Neural cell (in vitro differentiated cells): ENCODE data around the gene FEN1.

Experiments
- CTCF ChIP-seq: fragments of 450-650 bp; IDR thresholded peaks from 2 replicates; pipeline ENCODE4 v1.5.1; 2014; ENCODE audit warnings: antibody characterized with exemption, mild to moderate bottlenecking, moderate library complexity; ENCODE audit not compliant: poor library complexity, severe bottlenecking
- EP300 ChIP-seq: fragments of 450-650 bp; conservative IDR thresholded peaks from 2 replicates; pipeline ENCODE4 v1.6.1; 2014; ENCODE audit warnings: antibody characterized with exemption, mild to moderate bottlenecking, moderate library complexity; ENCODE audit not compliant: poor library complexity, severe bottlenecking
- EZH2 ChIP-seq: fragments of 200-600, 300-800 bp; shearing (Covaris generic), sonication (generic); IDR thresholded peaks from 2 replicates; pipeline ENCODE4 v1.6.1; 2014; ENCODE audit warnings: antibody characterized with exemption, low read length, borderline replicate concordance, mild to moderate bottlenecking; ENCODE audit not compliant: insufficient read depth, poor library complexity, severe bottlenecking
- MXI1 ChIP-seq: fragments of 450-650 bp; conservative IDR thresholded peaks from 2 replicates; pipeline ENCODE4 v1.6.1; 2014; ENCODE audit warnings: antibody characterized with exemption, mild to moderate bottlenecking; ENCODE audit not compliant: poor library complexity, severe bottlenecking
- POLR2AphosphoS5 ChIP-seq: IDR thresholded peaks from 2 replicates; pipeline ENCODE4 v1.6.1; 2012
- RAD21 ChIP-seq: fragments of 450-650 bp; conservative IDR thresholded peaks from 2 replicates; pipeline ENCODE4 v1.6.1; 2014; ENCODE audit warnings: antibody characterized with exemption, mild to moderate bottlenecking, moderate library complexity
- SMC3 ChIP-seq: fragments of 450-650 bp; conservative IDR thresholded peaks from 2 replicates; pipeline ENCODE4 v1.6.1; 2014; ENCODE audit warnings: antibody characterized with exemption, mild to moderate bottlenecking, moderate library complexity; ENCODE audit not compliant: poor library complexity
- TAF1 ChIP-seq: IDR thresholded peaks from 2 replicates; pipeline ENCODE4 v1.6.1; 2012; ENCODE audit warnings: low read depth
- TF ChIP-seq, protein P1 (sequence below): IDR thresholded peaks from 2 replicates; pipeline ENCODE4 v1.6.1; 2012; ENCODE audit warnings: borderline replicate concordance

DNA sequence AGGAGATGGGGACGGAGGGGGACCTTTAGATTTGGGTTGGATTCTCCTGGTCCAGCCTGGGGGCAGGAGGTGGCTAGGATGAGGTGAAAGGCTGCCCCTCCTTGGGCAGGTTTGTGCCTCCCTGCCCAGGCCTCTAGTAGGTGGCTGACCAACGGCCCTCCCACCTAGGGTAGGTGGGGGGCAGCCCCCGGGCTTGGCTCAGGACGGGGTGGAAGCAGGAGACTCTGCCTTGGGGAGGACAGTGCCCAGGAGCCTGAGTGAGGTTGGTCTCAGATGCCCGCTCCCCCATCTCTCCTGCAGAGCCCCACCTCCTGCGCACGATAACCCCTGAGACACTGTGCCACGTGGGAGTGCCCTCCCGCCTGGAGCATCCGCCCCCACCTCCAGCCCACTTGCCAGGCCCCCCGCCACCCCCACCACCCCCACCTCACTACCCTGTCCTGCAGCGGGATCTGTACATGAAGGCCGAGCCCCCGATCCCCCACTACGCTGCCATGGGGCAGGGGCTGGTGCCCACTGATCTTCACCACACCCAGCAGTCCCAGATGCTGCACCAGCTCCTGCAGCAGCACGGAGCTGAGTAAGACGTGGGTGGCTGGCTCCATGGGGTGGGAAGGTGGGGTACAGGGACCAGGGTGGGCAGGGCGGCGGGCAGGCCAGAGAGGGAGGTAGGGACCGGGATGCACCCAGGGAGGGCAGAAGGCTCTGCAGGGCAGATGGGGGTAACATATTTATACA lies 22.6 kb upstream of the FEN1 start:
- TF ChIP-seq SMC3, result no peak
- TF ChIP-seq CTCF, result no peak
- no peak for TF ChIP-seq RAD21
- no peak for TF ChIP-seq EP300
- TF ChIP-seq EZH2, result no peak
- TF ChIP-seq, protein P1, sequence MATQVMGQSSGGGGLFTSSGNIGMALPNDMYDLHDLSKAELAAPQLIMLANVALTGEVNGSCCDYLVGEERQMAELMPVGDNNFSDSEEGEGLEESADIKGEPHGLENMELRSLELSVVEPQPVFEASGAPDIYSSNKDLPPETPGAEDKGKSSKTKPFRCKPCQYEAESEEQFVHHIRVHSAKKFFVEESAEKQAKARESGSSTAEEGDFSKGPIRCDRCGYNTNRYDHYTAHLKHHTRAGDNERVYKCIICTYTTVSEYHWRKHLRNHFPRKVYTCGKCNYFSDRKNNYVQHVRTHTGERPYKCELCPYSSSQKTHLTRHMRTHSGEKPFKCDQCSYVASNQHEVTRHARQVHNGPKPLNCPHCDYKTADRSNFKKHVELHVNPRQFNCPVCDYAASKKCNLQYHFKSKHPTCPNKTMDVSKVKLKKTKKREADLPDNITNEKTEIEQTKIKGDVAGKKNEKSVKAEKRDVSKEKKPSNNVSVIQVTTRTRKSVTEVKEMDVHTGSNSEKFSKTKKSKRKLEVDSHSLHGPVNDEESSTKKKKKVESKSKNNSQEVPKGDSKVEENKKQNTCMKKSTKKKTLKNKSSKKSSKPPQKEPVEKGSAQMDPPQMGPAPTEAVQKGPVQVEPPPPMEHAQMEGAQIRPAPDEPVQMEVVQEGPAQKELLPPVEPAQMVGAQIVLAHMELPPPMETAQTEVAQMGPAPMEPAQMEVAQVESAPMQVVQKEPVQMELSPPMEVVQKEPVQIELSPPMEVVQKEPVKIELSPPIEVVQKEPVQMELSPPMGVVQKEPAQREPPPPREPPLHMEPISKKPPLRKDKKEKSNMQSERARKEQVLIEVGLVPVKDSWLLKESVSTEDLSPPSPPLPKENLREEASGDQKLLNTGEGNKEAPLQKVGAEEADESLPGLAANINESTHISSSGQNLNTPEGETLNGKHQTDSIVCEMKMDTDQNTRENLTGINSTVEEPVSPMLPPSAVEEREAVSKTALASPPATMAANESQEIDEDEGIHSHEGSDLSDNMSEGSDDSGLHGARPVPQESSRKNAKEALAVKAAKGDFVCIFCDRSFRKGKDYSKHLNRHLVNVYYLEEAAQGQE, result no peak
- no peak for TF ChIP-seq TAF1
- TF ChIP-seq MXI1, result no peak
- TF ChIP-seq POLR2AphosphoS5, result no peak
